Gastroesophageal sphincter (tissue), 4 donors: ENCODE measurements around the gene GPR65. TPM values are rescaled to one million over a fixed set of nuclear protein-coding genes. Genes with fewer than 3 reads are reported as not detected.

Experiments
- ATAC-seq: fragments of 150-250 bp; one replicate; pipeline ENCODE4 v1.9.1; 2016; ENCODE audit warnings: mild to moderate bottlenecking, moderate library complexity
- H3K27ac ChIP-seq, 4 donors: fragments of 200-600 bp; sonication (generic) in 3 of 4; 1 replicate in 3 of 4; 2 replicates in 1 of 4; pipeline ENCODE4 v1.5.1; 2016 to 2019
- H3K27me3 ChIP-seq: fragments of 200-600 bp; sonication (generic); one replicate; pipeline ENCODE4 v1.5.1; 2019
- H3K36me3 ChIP-seq, 2 donors: fragments of 200-600 bp; sonication (generic); one replicate each; pipeline ENCODE4 v1.5.1; 2019; ENCODE audit warnings: control low read depth in 1 of 2
- H3K4me1 ChIP-seq, 3 donors: fragments of 200-600 bp; sonication (generic); 1 replicate in 2 of 3; 2 replicates in 1 of 3; pipeline ENCODE4 v1.5.1; 2016 to 2019; ENCODE audit warnings: control low read depth in 2 of 3
- H3K4me3 ChIP-seq, 2 donors: fragments of 200-600 bp; sonication (generic); one replicate each; pipeline ENCODE4 v1.5.1; 2019; ENCODE audit warnings: mild to moderate bottlenecking in 1 of 2, moderate library complexity in 1 of 2
- H3K9me3 ChIP-seq, 3 donors: fragments of 200-600 bp; sonication (generic); one replicate each; pipeline ENCODE4 v1.5.1; 2017 to 2019; ENCODE audit warnings: control low read depth in 2 of 3
- CTCF ChIP-seq, 4 experiments: fragments of 200-600 bp in 2 of 4; fragments of 450-650 bp in 2 of 4; sonication (generic) in 1 of 4; IDR thresholded peaks; one replicate each; pipeline ENCODE4 v1.5.1; 2017 to 2019; ENCODE audit warnings: antibody characterized with exemption in 4 of 4, mild to moderate bottlenecking in 2 of 4, moderate library complexity in 2 of 4
- EP300 ChIP-seq: sonication (generic); formaldehyde crosslinking; IDR thresholded peaks from one replicate; pipeline ENCODE4 v1.6.1; 2017; ENCODE audit warnings: antibody characterized with exemption, mild to moderate bottlenecking
- POLR2A ChIP-seq, 2 donors: fragments of 450-650 bp; IDR thresholded peaks; one replicate each; pipeline ENCODE4 v1.6.1; 2017; ENCODE audit warnings: antibody characterized with exemption in 2 of 2, mild to moderate bottlenecking in 2 of 2, moderate library complexity in 1 of 2
- POLR2AphosphoS5 ChIP-seq: sonication (generic); formaldehyde crosslinking; IDR thresholded peaks from one replicate; pipeline ENCODE4 v1.6.1; 2017; ENCODE audit warnings: antibody characterized with exemption
- WGBS, 2 donors: methylation state at CpG; one replicate each; pipeline ENCODE4 v1.1.5; 2018; ENCODE audit warnings: low coverage in 1 of 2; 5-methylcytosine and 5-hydroxymethylcytosine counted together
- total RNA-seq, 4 donors: library from RNA; depleted of rRNA; stranded (reverse); fragments of >200 nt; gene quantifications; one replicate each; pipeline ENCODE4 v1.1.0, GENCODE V29; 2016

The GPR65 gene
- total RNA-seq, 4 donors from 2014 or later = 0.47 to 1.5 (median 0.52) TPM

GRCh38 chr14:88040146-88040545 lies 35.2 kb downstream of the GPR65 start:
- Histone ChIP-seq H3K4me1 (no peaks in the 10 kb centered on the region), H3K4me3 (no peak overlapping the region), H3K27me3 (peaks cover 4% of the 10 kb centered on the region), H3K9me3 (no peaks in the 10 kb centered on the region), H3K27ac (no peak overlapping the region), H3K36me3 (no peaks in the 10 kb centered on the region)
- WGBS, 2 donors = 0 to 43% methylated on average over 1 of the region's 1 CpG
- TF ChIP-seq EP300 (no peak), POLR2A (IDR thresholded peaks at IDR 0.05) (no peak), POLR2AphosphoS5 (no peak), CTCF (IDR thresholded peaks at IDR 0.05) (no peak)
- no peak for ATAC-seq

GRCh38 chr14:88043529-88044443 lies 38.9 kb downstream of the GPR65 start:
- no peaks in the 10 kb centered on the region for H3K9me3 ChIP-seq
- ATAC-seq = no peak
- no peaks in the 10 kb centered on the region for H3K4me1 ChIP-seq
- 46 to 60% methylated on average over 4 of the region's 4 CpGs for WGBS, 2 donors
- no peaks in the 10 kb centered on the region for H3K36me3 ChIP-seq
- no peaks in the 10 kb centered on the region for H3K27me3 ChIP-seq
- no peak for TF ChIP-seq POLR2A (IDR thresholded peaks at IDR 0.05)
- no peak for TF ChIP-seq POLR2AphosphoS5
- no peak for TF ChIP-seq CTCF (IDR thresholded peaks at IDR 0.05)
- no peak for TF ChIP-seq EP300
- H3K4me3 ChIP-seq = no peak overlapping the region
- no peak overlapping the region for H3K27ac ChIP-seq

DNA sequence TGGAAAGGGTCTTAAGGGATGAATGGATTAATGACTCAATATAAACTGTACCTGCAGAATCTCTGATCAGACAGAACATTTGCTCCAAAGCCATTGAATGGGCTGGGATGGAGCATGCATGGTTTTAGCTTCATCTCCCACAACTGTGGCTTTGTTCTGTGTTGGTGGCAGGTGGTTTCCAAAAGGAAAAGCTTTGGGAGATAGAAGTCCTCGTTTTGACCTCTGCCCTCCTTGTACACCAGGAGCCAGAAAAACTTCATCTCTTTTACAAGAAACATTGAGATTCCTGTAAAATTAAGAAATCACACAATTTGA lies 39.5 kb downstream of the GPR65 start:
- ATAC-seq = no peak
- WGBS, 2 donors = 50 to 55% methylated on average over 1 of the region's 1 CpG
- Histone ChIP-seq H3K27ac (no peak overlapping the region), H3K9me3 (no peaks in the 10 kb centered on the region), H3K4me1 (no peaks in the 10 kb centered on the region), H3K27me3 (no peaks in the 10 kb centered on the region), H3K4me3 (no peak overlapping the region), H3K36me3 (no peaks in the 10 kb centered on the region)
- TF ChIP-seq EP300 = no peak
- TF ChIP-seq POLR2AphosphoS5 = no peak
- no peak for TF ChIP-seq CTCF (IDR thresholded peaks at IDR 0.05)
- no peak for TF ChIP-seq POLR2A (IDR thresholded peaks at IDR 0.05)

DNA sequence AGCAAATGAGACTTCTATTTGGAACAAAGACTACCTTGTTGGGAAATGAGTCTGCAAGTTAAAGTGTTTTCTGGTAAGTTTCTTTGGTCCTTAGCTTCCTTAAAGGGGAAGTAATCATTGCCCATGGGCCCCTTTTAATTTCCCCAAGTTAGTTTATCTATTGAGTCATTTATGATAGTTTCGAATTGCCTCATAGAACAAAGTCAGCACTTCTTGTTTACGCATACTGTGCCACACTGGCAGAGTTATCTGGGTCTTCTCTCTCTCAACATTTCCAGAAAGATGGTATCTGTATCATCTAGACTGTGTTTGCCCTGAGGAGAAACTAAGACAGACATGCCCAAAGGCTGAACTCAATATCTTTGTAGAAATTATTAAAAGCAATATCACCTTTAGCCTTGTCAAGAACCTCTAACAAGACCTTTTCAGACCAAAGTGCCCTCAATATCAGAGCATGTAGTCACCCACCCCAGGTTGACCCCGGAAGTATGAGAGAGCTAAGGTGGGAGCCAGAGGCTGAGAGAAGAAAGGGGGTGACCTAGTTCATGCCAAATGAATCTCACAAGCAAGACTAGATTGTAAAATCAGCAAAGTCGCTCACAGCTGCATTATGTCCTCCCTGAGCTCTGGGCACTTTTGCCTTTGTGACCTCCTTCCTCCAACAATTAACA lies 40.0 kb downstream of the GPR65 start:
- no peak overlapping the region for H3K27ac ChIP-seq
- H3K4me1 ChIP-seq = no peaks in the 10 kb centered on the region
- ATAC-seq = no peak
- WGBS, 2 donors = 59 to 63% methylated on average over 2 to 4 of the region's 4 CpGs
- no peak overlapping the region for H3K4me3 ChIP-seq
- no peaks in the 10 kb centered on the region for H3K9me3 ChIP-seq
- TF ChIP-seq POLR2AphosphoS5 = no peak
- no peak for TF ChIP-seq EP300
- TF ChIP-seq CTCF (IDR thresholded peaks at IDR 0.05) = no peak
- TF ChIP-seq POLR2A (IDR thresholded peaks at IDR 0.05) = no peak
- H3K36me3 ChIP-seq = no peaks in the 10 kb centered on the region
- no peaks in the 10 kb centered on the region for H3K27me3 ChIP-seq

DNA sequence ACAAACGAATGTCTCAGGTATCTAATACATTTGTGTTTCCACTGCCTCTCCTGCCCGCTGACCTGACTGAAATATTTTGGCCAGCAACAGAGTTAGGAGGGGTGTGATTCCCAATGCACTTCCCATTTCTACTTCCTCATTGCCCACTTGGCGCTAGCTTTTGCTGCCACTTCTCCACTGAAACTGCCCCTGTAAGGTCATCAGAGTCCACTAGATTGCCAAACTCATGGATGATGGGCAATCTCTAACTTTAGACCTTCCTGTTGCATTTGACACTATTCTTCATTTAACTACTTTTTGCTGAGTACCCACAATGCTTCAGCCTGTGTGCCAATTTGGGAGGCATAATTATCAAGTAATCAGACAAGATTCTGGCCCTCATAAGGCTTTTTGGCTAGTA lies 40.8 kb downstream of the GPR65 start:
- no peak overlapping the region for H3K27ac ChIP-seq

More for the DNA sequence above, 40.8 kb downstream of the GPR65 start:
- no peaks in the 10 kb centered on the region for H3K9me3 ChIP-seq
- H3K36me3 ChIP-seq = no peaks in the 10 kb centered on the region
- no peak for TF ChIP-seq POLR2A (IDR thresholded peaks at IDR 0.05)
- H3K4me1 ChIP-seq = no peaks in the 10 kb centered on the region
- ATAC-seq = peak; percentile 48
- 72 to 74% methylated on average over 3 of the region's 3 CpGs for WGBS, 2 donors
- no peak overlapping the region for H3K4me3 ChIP-seq
- no peaks in the 10 kb centered on the region for H3K27me3 ChIP-seq
